Neural crest cell (in vitro differentiated cells): Measurements from ENCODE around the gene CNTNAP2. TPM values are rescaled to one million over a fixed set of nuclear protein-coding genes. Genes with fewer than 3 reads are reported as not detected.

Source experiments
- DNase-seq: peaks from one replicate; pipeline ENCODE4 v3.0.0; 2021; ENCODE audit warnings: low read depth, mixed read lengths, low spot score
- H3K27ac Mint-ChIP-seq: one replicate; pipeline ENCODE4 v1.8.0; 2021; ENCODE audit warnings: mild to moderate bottlenecking, mixed read lengths; ENCODE audit not compliant: unreplicated experiment
- H3K27me3 Mint-ChIP-seq: 2 replicates; pipeline ENCODE4 v1.8.0; 2021; ENCODE audit warnings: low read depth, mild to moderate bottlenecking, mixed read lengths
- H3K36me3 Mint-ChIP-seq: 2 replicates; pipeline ENCODE4 v1.8.0; 2021; ENCODE audit warnings: low read depth, mild to moderate bottlenecking, mixed read lengths
- H3K4me1 Mint-ChIP-seq: 2 replicates; pipeline ENCODE4 v1.8.0; 2021; ENCODE audit warnings: mixed read lengths
- H3K4me3 Mint-ChIP-seq: one replicate; pipeline ENCODE4 v1.8.0; 2021; ENCODE audit warnings: mild to moderate bottlenecking, mixed read lengths
- H3K9me3 Mint-ChIP-seq: 2 replicates; pipeline ENCODE4 v1.8.0; 2021; ENCODE audit warnings: mixed read lengths
- total RNA-seq: library from RNA; stranded (reverse); gene quantifications from 2 replicates; pipeline ENCODE4 v1.2.1, GENCODE V29; 2021
- TF ChIP-seq, protein P1 (sequence below): fragments of 200-600 bp; sonication (generic); conservative IDR thresholded peaks from 2 replicates; pipeline ENCODE4 v1.5.0; 2021; ENCODE audit warnings: antibody characterized with exemption, mild to moderate bottlenecking

The CNTNAP2 gene
- total RNA-seq, 1 donor from 2014 or later: 12.9 TPM

DNA sequence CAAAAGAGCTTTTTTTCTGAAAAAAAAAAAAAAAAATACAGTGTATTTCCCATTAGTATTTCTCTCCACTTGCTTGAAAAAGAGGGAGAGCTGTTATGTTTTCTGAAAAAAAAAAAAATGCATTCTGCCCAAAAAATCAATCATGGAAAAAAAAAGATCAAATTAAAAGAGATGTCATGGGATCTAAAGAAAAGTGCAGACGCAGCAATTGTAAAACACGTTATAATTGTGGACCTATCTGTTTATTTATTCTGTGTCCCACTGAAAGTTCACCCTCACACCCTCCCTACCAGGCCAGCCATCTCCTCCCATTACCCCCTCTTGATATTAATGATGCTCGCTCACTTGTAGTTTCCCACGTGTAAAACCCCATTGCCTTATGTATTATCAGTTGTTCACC, 1800.0 kb downstream of the CNTNAP2 start:
- no peak overlapping the region for H3K27ac Mint-ChIP-seq
- no peak for DNase-seq
- no peaks in the 10 kb centered on the region for H3K27me3 Mint-ChIP-seq
- no peaks in the 10 kb centered on the region for H3K36me3 Mint-ChIP-seq
- H3K4me3 Mint-ChIP-seq: no peak overlapping the region
- no peaks in the 10 kb centered on the region for H3K4me1 Mint-ChIP-seq
- no peaks in the 10 kb centered on the region for H3K9me3 Mint-ChIP-seq
- TF ChIP-seq, protein P1, sequence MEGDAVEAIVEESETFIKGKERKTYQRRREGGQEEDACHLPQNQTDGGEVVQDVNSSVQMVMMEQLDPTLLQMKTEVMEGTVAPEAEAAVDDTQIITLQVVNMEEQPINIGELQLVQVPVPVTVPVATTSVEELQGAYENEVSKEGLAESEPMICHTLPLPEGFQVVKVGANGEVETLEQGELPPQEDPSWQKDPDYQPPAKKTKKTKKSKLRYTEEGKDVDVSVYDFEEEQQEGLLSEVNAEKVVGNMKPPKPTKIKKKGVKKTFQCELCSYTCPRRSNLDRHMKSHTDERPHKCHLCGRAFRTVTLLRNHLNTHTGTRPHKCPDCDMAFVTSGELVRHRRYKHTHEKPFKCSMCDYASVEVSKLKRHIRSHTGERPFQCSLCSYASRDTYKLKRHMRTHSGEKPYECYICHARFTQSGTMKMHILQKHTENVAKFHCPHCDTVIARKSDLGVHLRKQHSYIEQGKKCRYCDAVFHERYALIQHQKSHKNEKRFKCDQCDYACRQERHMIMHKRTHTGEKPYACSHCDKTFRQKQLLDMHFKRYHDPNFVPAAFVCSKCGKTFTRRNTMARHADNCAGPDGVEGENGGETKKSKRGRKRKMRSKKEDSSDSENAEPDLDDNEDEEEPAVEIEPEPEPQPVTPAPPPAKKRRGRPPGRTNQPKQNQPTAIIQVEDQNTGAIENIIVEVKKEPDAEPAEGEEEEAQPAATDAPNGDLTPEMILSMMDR: no peak

GRCh38 chr7:147923841-147924240, 1807.2 kb downstream of the CNTNAP2 start:
- Mint-ChIP-seq H3K27me3 (no peaks in the 10 kb centered on the region), H3K27ac (no peak overlapping the region), H3K36me3 (no peaks in the 10 kb centered on the region), H3K4me1 (no peaks in the 10 kb centered on the region), H3K9me3 (peaks cover 5% of the 10 kb centered on the region), H3K4me3 (no peak overlapping the region)
- no peak for DNase-seq
- TF ChIP-seq, protein P1: no peak

GRCh38 chr7:147937428-147937827, 1820.8 kb downstream of the CNTNAP2 start:
- peaks cover 3% of the 10 kb centered on the region for H3K9me3 Mint-ChIP-seq
- H3K4me3 Mint-ChIP-seq: no peak overlapping the region
- no peaks in the 10 kb centered on the region for H3K27me3 Mint-ChIP-seq
- no peaks in the 10 kb centered on the region for H3K36me3 Mint-ChIP-seq
- TF ChIP-seq, protein P1: no peak
- no peak for DNase-seq
- H3K4me1 Mint-ChIP-seq: no peaks in the 10 kb centered on the region
- H3K27ac Mint-ChIP-seq: no peak overlapping the region

DNA sequence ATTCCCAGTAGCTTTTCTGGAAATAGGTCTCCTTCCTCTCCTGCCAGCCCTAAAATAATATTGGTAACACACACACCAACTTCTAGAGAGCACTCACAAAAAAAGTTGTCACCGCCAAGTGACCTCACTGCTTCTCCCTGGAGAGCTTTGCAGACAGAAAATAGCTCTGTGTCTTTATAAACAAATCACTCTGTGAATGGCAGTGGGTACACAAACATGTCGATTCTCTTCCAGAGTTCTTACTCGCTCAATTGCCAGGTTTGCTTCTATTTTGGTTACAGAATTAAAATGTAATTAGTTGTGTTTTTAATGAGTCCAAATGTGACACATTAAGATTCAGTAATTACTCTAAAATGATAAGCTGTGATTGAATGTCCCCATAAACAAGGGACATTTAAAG, 1824.8 kb downstream of the CNTNAP2 start:
- Mint-ChIP-seq H3K27ac (no peak overlapping the region), H3K36me3 (no peaks in the 10 kb centered on the region)

DNA sequence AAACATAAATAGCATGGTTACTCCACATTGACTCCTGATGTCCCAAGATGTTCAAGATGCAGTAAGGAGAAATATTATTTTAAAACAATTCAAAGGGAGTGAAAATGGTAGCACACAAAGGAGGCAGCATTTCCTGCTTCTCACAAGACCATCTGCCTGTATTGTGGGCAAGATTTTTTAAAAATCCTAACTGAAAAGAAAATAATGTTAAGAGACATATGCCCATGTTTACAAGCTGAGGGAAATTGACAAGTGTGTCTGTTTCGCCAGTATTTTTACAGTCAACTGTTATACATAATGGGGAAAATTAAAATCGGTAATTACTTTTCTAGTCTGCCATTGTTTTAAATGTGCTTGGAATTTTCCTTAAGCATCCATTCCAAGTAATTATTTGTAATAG, 1827.7 kb downstream of the CNTNAP2 start:
- Mint-ChIP-seq H3K4me3 (no peak overlapping the region), H3K27me3 (no peaks in the 10 kb centered on the region), H3K9me3 (peaks cover 5% of the 10 kb centered on the region), H3K36me3 (no peaks in the 10 kb centered on the region), H3K4me1 (no peaks in the 10 kb centered on the region), H3K27ac (no peak overlapping the region)
- TF ChIP-seq, protein P1: no peak
- no peak for DNase-seq

More for the DNA sequence above, 1824.8 kb downstream of the CNTNAP2 start:
- Mint-ChIP-seq H3K4me1 (no peaks in the 10 kb centered on the region), H3K27me3 (no peaks in the 10 kb centered on the region), H3K9me3 (peaks cover 3% of the 10 kb centered on the region), H3K4me3 (no peak overlapping the region)
- DNase-seq: no peak
- TF ChIP-seq, protein P1: no peak

- DNase-seq: no peak
- no peaks in the 10 kb centered on the region for H3K4me1 Mint-ChIP-seq
- H3K27me3 Mint-ChIP-seq: no peaks in the 10 kb centered on the region
- no peak overlapping the region for H3K4me3 Mint-ChIP-seq
- H3K27ac Mint-ChIP-seq: no peak overlapping the region
- TF ChIP-seq, protein P1: no peak
- H3K9me3 Mint-ChIP-seq: no peaks in the 10 kb centered on the region
- H3K36me3 Mint-ChIP-seq: no peaks in the 10 kb centered on the region
Measured at GRCh38 chr7:147952918-147953317, 1836.3 kb downstream of the CNTNAP2 start.
